SHP77 (cell line): ENCODE measurements around the gene EFCC1.

Experiments used
- DNase-seq, 2 experiments: peaks; one replicate each; lab custom pipeline; 2025; lab: John Stamatoyannopoulos, UW

Gene EFCC1

DNA sequence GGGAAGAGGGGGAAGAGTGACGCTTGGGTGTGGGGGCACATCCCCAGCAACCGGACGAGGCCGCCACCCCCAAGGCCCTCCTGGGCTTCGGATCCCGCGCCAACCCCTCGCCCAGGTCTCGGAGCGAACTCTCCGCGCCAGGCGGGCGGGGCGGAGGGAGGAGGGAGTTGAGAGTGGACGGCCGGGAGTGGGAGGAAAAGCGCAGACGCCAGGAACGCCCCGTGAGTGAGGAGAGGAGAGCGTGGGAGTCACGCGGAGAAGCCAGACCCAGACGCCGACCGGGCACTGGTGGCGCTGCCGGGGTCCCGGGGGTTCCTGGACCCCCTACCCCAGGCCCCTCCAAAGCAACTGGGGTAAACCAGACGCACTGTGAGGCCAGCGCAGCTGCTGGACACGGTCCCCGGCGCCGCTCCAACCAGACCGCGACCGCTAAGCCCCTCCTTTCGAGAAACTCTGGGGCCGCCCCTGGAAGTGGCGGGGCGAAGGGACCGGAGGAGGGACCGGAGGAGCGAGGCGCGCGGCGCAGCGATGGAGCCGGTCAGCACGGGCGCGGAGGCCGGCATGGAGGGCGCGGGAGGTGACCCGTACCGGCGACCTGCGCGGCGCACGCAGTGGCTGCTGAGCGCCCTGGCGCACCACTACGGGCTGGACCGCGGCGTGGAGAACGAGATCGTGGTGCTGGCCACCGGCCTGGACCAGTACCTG lies at the start of gene EFCC1:
Gene EFCC1 (plus strand): TSS at position 204 of the 705 bp plus-strand sequence. CDS start 325 bp downstream, at position 529.
- no peak for DNase-seq

GRCh38 chr3:128956440-128956839 lies 44.7 kb upstream of the EFCC1 start:
- DNase-seq, result no peak

DNA sequence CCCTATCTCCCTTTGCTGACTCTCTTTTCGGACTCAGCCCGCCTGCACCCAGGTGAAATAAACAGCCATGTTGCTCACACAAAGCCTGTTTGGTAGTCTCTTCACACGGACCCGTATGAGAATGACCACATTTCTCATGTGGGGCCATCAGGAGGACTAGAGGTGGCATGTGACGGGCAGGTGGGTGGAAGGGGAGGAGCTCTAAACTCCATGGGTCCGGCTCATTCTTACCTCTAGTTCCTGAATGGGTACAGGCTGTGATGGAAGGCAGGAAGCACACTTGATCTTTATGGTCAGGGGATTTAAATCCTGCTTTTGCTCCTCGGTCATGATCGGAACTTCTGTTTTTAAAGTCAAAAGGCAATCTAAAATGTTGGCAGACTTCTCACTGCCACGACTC lies 35.8 kb upstream of the EFCC1 start:
- no peak for DNase-seq

DNA sequence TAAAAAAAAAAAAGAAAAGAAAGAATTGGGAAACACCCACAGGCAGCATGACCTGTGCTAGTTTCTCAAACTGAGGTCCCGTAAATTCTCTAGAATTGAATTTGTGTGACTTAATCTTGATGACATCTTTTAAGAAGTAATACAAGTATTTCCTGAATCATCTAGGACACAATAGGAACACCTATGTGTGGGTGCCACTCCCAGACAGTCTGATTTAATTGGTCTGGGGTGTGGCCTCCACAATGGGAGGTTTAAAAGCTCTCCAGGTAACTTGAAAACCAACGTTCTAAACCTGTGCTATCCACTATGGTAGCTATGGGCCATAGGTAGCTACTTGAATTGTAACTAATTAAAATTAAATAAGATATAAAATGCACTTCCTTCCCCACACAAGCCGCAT lies 35.3 kb upstream of the EFCC1 start:
- DNase-seq, result no peak

DNA sequence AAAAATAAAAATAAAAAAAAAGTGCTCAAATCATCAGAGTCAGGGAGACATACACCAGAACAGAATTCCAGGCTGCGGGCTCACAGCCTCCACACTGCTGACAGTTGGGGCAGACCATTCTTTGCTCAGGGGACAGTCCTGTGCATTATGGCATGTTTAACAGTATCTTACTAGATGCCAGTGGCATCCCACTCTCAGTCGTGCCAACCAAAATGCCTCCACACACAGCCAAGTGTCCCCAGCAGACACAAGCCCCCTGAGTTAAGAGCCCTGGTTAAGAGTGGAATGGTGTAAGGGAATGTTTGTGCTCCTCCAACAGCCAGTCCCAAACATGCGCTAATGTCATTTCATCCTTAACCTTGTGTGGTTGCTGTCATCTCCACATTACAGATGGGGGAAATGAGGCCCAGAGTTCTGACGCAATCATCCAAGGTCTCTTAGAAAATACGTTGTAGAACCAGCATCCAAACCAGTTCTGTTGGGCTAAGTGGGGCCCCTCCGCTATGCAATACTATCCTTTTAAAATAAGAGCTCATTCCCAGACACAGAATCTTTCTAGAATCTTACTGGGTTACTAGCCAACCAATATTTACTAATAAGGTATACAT lies 33.3 kb upstream of the EFCC1 start:
- no peak for DNase-seq

DNA sequence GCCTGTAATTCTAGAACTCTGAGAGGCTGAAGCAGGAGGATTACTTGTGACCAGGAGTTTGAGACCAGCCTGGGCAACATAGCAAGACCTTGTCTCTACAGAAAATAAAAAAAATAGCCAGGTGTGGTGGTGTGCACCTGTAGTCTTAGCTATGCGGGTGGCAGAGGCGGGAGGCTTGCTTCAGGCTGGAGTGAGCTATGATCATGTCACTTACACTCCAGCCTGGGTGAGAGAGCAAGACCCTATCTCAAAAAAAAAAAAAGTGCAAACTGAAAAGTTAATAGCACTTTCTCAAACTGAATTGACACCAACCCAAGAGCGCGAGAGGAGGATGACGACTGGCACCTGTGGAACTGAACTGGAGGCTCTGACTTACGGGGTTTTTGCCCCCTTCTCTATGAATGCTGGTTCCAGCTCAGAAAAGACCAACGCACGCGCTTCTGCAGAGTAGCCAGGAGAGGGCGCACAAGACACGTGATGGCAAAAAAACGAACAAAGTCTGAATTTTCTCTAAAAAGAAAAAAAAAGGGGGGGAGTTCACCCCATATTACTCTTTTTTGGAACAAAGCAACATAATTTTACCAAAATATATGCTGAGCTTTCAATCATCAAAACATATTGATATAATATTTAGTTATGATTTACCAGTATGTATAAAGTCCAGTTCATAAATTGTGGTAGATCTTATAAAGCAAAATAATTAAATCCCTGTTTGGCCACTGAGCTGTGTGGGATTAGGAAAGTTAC lies 30.9 kb upstream of the EFCC1 start:
- peak; percentile 11 to 20 for DNase-seq

DNA sequence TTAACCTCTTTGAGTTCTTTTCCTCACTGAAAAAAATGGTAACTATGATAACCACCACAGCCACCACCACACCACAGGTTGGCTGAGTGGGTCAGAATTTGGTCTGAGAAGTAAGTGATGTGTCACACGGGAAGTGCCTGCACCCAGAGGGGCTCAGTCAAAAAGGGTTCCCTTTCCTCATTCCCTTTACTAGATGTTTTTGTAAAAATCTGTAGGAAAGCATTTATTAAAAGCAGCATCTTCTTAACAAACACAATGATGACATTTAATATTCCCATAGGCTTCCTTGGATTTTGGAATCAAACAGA lies 30.4 kb upstream of the EFCC1 start:
- no peak for DNase-seq

GRCh38 chr3:128971421-128972100 lies 29.5 kb upstream of the EFCC1 start:
- DNase-seq, result peak; percentile 67 to 77

- no peak for DNase-seq
These were observed 27.0 kb upstream of the EFCC1 start for GRCh38 chr3:128973988-128974564.

- no peak for DNase-seq
These were observed 25.8 kb upstream of the EFCC1 start for GRCh38 chr3:128975276-128975675.

GRCh38 chr3:128983293-128984069 lies 17.6 kb upstream of the EFCC1 start:
- no peak for DNase-seq

GRCh38 chr3:128984596-128984995 lies 16.5 kb upstream of the EFCC1 start:
- no peak for DNase-seq

DNA sequence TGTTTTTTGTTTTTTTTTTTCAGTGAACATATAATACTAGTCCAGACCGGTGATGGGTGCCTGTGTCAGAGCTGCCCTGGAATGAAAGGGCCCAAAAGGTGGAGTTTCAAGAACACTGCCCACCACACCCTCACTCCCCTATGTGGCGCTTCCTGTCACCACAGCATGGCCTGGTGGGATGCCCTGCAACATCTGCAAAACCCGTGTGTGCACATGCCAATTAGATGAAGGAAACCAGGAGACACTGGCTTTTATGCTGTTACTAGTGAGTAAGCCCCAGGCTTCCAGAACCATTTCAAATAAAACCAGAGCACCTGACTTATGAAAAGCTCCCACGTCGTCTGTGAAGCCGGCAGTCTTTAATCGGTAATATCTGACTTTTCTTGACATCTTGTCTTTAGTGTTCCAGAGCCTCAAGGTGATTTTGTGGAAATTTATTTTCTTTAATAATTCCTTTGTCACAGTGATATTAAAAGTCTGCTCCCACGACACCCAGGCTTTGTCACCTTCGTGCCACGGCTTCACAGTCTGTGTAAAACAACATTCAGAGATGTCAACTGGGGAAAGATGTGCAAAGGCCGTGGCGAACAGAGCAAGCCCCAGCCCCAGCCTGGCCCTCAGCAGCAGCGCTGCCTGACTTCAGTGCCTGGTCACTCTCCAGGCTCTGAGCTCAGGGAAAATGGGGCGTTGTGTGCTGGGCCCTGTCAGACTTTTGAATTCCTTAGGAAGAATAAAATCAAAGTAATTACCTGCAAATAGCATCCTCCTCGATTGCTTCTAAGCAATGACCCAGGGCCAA lies 13.6 kb upstream of the EFCC1 start:
- no peak for DNase-seq

DNA sequence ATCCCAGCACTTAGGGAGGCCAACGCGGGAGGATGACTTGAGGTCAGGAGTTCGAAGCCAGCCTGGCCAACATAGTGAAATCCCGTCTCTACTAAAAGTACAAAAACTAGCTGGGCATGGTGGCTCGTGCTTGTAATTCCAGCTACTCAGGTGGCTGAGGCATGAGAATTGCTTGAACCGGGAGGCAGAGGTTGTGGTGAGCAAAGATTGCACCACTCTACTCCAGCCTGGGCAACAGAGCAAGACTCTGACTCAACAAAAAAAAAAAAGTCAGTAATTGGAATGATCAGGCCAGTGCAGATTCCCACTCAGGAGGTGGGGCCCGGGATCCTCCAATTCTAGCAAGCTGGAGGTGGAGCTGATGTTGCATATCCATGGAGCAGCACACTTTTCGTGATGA lies 12.8 kb upstream of the EFCC1 start:
- no peak for DNase-seq

GRCh38 chr3:128991355-128991895 lies 9.7 kb upstream of the EFCC1 start:
- DNase-seq, result no peak

DNA sequence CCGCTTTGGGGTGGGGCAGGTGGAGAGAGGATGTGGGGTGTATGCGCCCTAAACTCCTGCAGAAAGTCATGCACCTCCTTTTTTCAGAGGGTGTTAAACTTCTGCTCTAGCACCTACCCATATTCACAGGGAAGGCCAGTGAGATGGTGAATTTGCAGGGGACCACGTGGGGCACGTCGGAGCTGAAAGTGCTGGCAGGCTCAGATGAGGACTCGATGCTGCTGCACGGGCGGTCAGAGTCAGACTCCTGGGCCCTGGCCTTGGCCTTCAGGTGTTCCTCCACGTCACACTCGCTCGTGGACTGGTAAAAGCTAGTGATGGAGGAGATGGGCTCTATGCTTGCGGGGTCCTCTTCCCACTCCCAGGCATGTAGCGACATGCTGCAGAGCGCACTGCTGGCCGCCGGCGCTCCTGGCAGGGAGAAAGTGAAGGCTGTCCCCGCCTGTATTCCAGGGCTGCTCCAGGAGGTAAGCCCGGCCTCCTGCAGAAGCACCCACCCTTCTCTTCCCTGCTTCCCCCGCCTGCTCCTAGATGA lies 8.1 kb upstream of the EFCC1 start:
- DNase-seq, result no peak

- DNase-seq, result peak; percentile 69 to 89
These were observed 7.5 kb upstream of the EFCC1 start, which contains the start of gene CFAP92 for GRCh38 chr3:128993461-128994172. CFAP92 (minus strand) TSS chr3:128994076; CDS start chr3:128993304, 772 bp downstream.

- no peak for DNase-seq
These were observed 7.0 kb upstream of the EFCC1 start for GRCh38 chr3:128994173-128994512.
